ENCODE data around the gene TAF5L. TPM values are rescaled to one million over a fixed set of nuclear protein-coding genes. Genes with fewer than 3 reads are reported as not detected.

The TAF5L gene
- polyA plus RNA-seq, 2 of the 4 experiments (the other 2 are of a cell fraction): 17.4 to 25.0 TPM

DNA sequence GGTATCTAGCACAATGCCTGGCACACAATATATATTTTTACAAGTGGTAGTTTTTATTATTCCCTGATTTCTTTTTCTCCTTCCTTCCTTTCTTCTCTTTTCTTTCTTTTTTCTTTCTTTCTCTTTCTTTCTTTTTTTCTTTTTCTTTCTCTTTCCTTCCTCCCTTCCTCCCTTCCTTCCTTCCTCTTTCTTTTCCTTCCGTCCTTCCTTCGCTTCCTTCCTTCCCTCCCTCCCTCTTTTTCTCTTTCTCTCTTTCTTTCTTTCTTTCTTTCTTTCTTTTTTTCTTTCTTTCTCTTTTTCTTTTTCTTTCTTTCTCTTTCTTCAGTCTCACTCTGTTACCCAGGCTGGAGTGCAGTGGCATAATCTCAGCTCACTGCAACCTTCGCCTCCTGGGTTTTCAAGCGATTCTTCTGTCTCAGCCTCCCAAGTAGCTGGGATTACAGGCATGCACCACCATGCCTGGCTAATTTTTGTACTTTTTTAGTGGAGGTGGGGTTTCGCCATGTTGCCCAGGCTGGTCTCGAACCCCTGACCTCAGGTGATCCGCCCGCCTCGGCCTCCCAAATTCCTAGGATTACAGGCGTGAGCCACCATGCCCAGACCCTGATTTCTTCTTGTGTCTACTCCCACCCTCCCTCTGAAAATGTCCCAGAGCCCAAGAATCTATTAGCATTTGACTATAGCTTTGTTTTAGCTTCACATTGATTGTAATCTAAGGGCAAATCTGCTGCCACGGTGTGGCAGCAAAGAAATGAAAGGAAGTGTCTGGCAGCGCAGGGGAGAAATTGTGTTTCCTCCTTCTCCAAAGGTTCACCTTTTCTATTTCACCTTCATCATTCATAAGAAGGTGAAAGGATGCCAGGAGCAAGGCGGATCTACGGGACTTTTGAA, 47.5 kb downstream of the TAF5L start:
- Histone ChIP-seq H3K4me1 (no peaks in the 10 kb centered on the region), H3K9me3 (no peaks in the 10 kb centered on the region), H3K4me2 (no peak overlapping the region), H3K4me3 (no peak overlapping the region), H3K27ac (no peak overlapping the region)
- POLR2A ChIA-PET: no interaction called here
- FAIRE-seq (no peak), DNase-seq (ENCODE audit: low read depth in 1 of 2, low spot score in 1 of 2) (no peak), ATAC-seq (no peak)
- CTCF ChIA-PET: interaction anchor here (1.0 to 1.2 kb wide), 3 partner anchors 17 to 21 kb away, joined by 3 read pairs; no protein-coding TSS in a partner anchor
- WGBS (ENCODE audit: missing lambda C conversion rate): 78% methylated on average over 14 of the region's 14 CpGs
- TF ChIP-seq FOSL2 (IDR thresholded peaks at IDR 0.05) (no peak), FOSL2 (CRISPR knock-in tag; IDR thresholded peaks at IDR 0.05) (no peak), POLR2A (IDR thresholded peaks at IDR 0.05; ENCODE audit: low read length) (no peak), HOXB13 (CRISPR knock-in tag; IDR thresholded peaks at IDR 0.05; ENCODE audit: low read depth) (no peak), ZC3H11A (IDR thresholded peaks at IDR 0.05) (no peak), JUN (IDR thresholded peaks at IDR 0.05) (no peak), FOXS1 (CRISPR knock-in tag; IDR thresholded peaks at IDR 0.05) (no peak), NPAS2 (CRISPR knock-in tag; IDR thresholded peaks at IDR 0.05; ENCODE audit: borderline replicate concordance) (no peak), NFE2L2 (conservative IDR thresholded peaks at IDR 0.05; ENCODE audit: low read length) (no peak), FOSB (CRISPR knock-in tag; IDR thresholded peaks at IDR 0.05) (no peak), ZSCAN20 (CRISPR knock-in tag; IDR thresholded peaks at IDR 0.05) (no peak), HOXB5 (CRISPR knock-in tag; IDR thresholded peaks at IDR 0.05) (no peak), EHMT2 (IDR thresholded peaks at IDR 0.05; ENCODE audit: low read depth) (no peak), HEYL (CRISPR knock-in tag; IDR thresholded peaks at IDR 0.05) (no peak), ZNF302 (CRISPR knock-in tag; IDR thresholded peaks at IDR 0.05) (no peak), RNF2 (IDR thresholded peaks at IDR 0.05; ENCODE audit: borderline replicate concordance, low read depth) (no peak), POLR2AphosphoS2 (conservative IDR thresholded peaks at IDR 0.05; ENCODE audit: low read length) (no peak)
- TF ChIP-seq, protein P1, sequence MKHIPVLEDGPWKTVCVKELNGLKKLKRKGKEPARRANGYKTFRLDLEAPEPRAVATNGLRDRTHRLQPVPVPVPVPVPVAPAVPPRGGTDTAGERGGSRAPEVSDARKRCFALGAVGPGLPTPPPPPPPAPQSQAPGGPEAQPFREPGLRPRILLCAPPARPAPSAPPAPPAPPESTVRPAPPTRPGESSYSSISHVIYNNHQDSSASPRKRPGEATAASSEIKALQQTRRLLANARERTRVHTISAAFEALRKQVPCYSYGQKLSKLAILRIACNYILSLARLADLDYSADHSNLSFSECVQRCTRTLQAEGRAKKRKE (CRISPR knock-in tag; IDR thresholded peaks at IDR 0.05; ENCODE audit: low read depth): no peak
- TF ChIP-seq, protein P2, sequence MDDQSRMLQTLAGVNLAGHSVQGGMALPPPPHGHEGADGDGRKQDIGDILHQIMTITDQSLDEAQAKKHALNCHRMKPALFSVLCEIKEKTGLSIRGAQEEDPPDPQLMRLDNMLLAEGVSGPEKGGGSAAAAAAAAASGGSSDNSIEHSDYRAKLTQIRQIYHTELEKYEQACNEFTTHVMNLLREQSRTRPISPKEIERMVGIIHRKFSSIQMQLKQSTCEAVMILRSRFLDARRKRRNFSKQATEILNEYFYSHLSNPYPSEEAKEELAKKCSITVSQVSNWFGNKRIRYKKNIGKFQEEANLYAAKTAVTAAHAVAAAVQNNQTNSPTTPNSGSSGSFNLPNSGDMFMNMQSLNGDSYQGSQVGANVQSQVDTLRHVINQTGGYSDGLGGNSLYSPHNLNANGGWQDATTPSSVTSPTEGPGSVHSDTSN (IDR thresholded peaks at IDR 0.05): no peak

DNA sequence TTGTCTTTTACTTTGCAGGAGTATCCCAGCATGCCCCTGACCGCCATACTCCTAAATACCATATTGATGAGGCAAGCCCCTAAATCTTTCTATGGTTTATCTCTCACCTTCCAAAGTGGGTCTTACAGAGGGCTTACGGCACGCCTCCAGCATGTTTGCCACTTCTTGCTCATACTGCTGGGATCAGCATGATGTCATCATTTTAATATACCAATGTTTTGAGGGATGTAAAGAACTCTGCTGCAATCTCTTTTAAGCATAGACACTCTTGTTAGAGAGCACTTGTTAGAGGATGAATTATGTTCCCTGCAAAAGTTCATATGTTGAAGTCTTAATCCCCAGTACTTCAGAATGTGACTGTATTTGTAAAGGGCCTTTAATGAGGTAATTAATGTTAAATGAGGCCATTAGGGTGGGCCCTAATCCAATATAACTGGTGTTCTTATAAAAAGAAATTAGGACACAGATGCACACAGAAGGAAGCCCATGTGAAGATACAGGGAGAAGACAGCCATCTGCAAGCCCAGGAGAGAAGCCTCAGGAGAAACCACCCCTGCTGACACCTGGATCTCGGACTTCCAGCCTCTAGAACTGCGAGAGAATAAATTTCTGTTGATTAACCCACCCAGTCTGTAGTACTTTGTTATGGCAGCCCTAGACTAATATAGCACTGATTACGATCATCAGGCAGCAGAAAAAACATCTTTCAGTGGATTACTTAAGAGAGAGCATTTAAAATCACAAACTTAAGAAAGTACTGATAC, 51.1 kb downstream of the TAF5L start:
- POLR2A ChIA-PET: no interaction called here
- Histone ChIP-seq H3K4me2 (no peak overlapping the region), H3K4me3 (no peak overlapping the region), H3K4me1 (no peaks in the 10 kb centered on the region), H3K9me3 (no peaks in the 10 kb centered on the region), H3K27ac (no peak overlapping the region)
- ATAC-seq (no peak), DNase-seq (ENCODE audit: low read depth in 1 of 2, low spot score in 1 of 2) (no peak), FAIRE-seq (no peak)
- TF ChIP-seq, protein P3, sequence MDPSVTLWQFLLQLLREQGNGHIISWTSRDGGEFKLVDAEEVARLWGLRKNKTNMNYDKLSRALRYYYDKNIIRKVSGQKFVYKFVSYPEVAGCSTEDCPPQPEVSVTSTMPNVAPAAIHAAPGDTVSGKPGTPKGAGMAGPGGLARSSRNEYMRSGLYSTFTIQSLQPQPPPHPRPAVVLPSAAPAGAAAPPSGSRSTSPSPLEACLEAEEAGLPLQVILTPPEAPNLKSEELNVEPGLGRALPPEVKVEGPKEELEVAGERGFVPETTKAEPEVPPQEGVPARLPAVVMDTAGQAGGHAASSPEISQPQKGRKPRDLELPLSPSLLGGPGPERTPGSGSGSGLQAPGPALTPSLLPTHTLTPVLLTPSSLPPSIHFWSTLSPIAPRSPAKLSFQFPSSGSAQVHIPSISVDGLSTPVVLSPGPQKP (IDR thresholded peaks at IDR 0.05; ENCODE audit: low read depth, low read length): no peak
- no peak for TF ChIP-seq JUN (IDR thresholded peaks at IDR 0.05)
- no peak for TF ChIP-seq MAZ (IDR thresholded peaks at IDR 0.05; ENCODE audit: borderline replicate concordance, low read depth, low read length)
- TF ChIP-seq TFCP2L1 (CRISPR knock-in tag; IDR thresholded peaks at IDR 0.05): no peak
- TF ChIP-seq EP300 (IDR thresholded peaks at IDR 0.05): no peak
- TF ChIP-seq FOXS1 (CRISPR knock-in tag; IDR thresholded peaks at IDR 0.05): no peak
- TF ChIP-seq, protein P4, sequence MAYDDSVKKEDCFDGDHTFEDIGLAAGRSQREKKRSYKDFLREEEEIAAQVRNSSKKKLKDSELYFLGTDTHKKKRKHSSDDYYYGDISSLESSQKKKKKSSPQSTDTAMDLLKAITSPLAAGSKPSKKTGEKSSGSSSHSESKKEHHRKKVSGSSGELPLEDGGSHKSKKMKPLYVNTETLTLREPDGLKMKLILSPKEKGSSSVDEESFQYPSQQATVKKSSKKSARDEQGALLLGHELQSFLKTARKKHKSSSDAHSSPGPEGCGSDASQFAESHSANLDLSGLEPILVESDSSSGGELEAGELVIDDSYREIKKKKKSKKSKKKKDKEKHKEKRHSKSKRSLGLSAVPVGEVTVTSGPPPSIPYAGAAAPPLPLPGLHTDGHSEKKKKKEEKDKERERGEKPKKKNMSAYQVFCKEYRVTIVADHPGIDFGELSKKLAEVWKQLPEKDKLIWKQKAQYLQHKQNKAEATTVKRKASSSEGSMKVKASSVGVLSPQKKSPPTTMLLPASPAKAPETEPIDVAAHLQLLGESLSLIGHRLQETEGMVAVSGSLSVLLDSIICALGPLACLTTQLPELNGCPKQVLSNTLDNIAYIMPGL (CRISPR knock-in tag; IDR thresholded peaks at IDR 0.05; ENCODE audit: borderline replicate concordance): no peak
- TF ChIP-seq PHF8 (IDR thresholded peaks at IDR 0.05; ENCODE audit: borderline replicate concordance, low read depth): no peak
- TF ChIP-seq MYC (IDR thresholded peaks at IDR 0.05; ENCODE audit: borderline replicate concordance, low read length): no peak
- no peak for TF ChIP-seq RFX5 (IDR thresholded peaks at IDR 0.05)
- TF ChIP-seq EHF (CRISPR knock-in tag; IDR thresholded peaks at IDR 0.05): no peak
- no peak for TF ChIP-seq HEYL (CRISPR knock-in tag; IDR thresholded peaks at IDR 0.05)
- no peak for TF ChIP-seq SREBF2 (IDR thresholded peaks at IDR 0.05)
- TF ChIP-seq, protein P5, sequence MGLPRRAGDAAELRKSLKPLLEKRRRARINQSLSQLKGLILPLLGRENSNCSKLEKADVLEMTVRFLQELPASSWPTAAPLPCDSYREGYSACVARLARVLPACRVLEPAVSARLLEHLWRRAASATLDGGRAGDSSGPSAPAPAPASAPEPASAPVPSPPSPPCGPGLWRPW (IDR thresholded peaks at IDR 0.05): no peak
- no peak for TF ChIP-seq RNF2 (IDR thresholded peaks at IDR 0.05; ENCODE audit: borderline replicate concordance, low read depth)
- no peak for TF ChIP-seq ZC3H11A (IDR thresholded peaks at IDR 0.05)
- no peak for TF ChIP-seq KDM1A (IDR thresholded peaks at IDR 0.05; ENCODE audit: low read depth)
- no peak for TF ChIP-seq JUNB (IDR thresholded peaks at IDR 0.05)
- TF ChIP-seq NPAS2 (CRISPR knock-in tag; IDR thresholded peaks at IDR 0.05; ENCODE audit: borderline replicate concordance): no peak
- 70% methylated on average over 6 of the region's 6 CpGs for WGBS (ENCODE audit: missing lambda C conversion rate)
- CTCF ChIA-PET: no interaction called here

Measured in A549 (cell line).